Liver (tissue), 9 donors: ENCODE data around the gene RNF111. TPM values are rescaled to one million over a fixed set of nuclear protein-coding genes. Genes with fewer than 3 reads are reported as not detected.
"Not testable (repeated sequence)": the region's sequence is repeated elsewhere in the genome, so short reads cannot be mapped to it uniquely, and the experiment has no call there.

ENCODE experiments used
- DNase-seq: peaks from one replicate; pipeline ENCODE4 v3.0.0-alpha.2; 2017; ENCODE audit warnings: low spot score
- H3K27ac ChIP-seq, 2 donors: one replicate each; pipeline ENCODE4 v1.7.0; 2013; ENCODE audit warnings: inconsistent platforms in 2 of 2, low read length in 2 of 2, control low read depth in 1 of 2, low read depth in 1 of 2, mild to moderate bottlenecking in 1 of 2
- H3K27me3 ChIP-seq, 4 donors: one replicate each; pipeline versions ENCODE4 v1.6.1 to v1.7.0; 2013; ENCODE audit warnings: low read length in 3 of 4, inconsistent platforms in 1 of 4, mild to moderate bottlenecking in 1 of 4, moderate library complexity in 1 of 4; ENCODE audit not compliant: control insufficient read depth in 4 of 4, insufficient read depth in 4 of 4
- H3K36me3 ChIP-seq, 4 donors: one replicate each; pipeline versions ENCODE4 v1.6.1 to v1.7.0; 2013; ENCODE audit warnings: low read length in 3 of 4, mild to moderate bottlenecking in 3 of 4, low read depth in 1 of 4, moderate library complexity in 1 of 4; ENCODE audit not compliant: control insufficient read depth in 4 of 4, insufficient read depth in 3 of 4
- H3K4me1 ChIP-seq, 4 donors: one replicate each; pipeline versions ENCODE4 v1.6.1 to v1.7.0; 2013; ENCODE audit warnings: low read length in 3 of 4, mild to moderate bottlenecking in 3 of 4, moderate library complexity in 1 of 4; ENCODE audit not compliant: control insufficient read depth in 4 of 4, insufficient read depth in 4 of 4
- H3K4me3 ChIP-seq, 3 donors: one replicate each; pipeline versions ENCODE4 v1.6.1 to v1.7.0; 2013; ENCODE audit warnings: low read length in 3 of 3, control low read depth in 1 of 3, low read depth in 1 of 3, mild to moderate bottlenecking in 1 of 3
- H3K9ac ChIP-seq, 2 donors: one replicate each; pipeline ENCODE4 v1.7.0; 2013; ENCODE audit warnings: low read length in 2 of 2, mild to moderate bottlenecking in 2 of 2, moderate library complexity in 2 of 2, control low read depth in 1 of 2, low read depth in 1 of 2
- H3K9me3 ChIP-seq, 4 donors: one replicate each; pipeline versions ENCODE4 v1.6.1 to v1.7.0; 2013; ENCODE audit warnings: low read length in 3 of 4; ENCODE audit not compliant: control insufficient read depth in 4 of 4
- EGR1 ChIP-seq, 2 donors: IDR thresholded peaks; 2 replicates each; pipeline ENCODE4 v1.6.1; 2016 to 2018; ENCODE audit warnings: antibody characterized with exemption in 2 of 2, low read depth in 2 of 2
- FOXA1 ChIP-seq: IDR thresholded peaks from 2 replicates; pipeline ENCODE4 v1.6.1; 2016; ENCODE audit warnings: antibody characterized with exemption
- FOXA2 ChIP-seq: IDR thresholded peaks from 2 replicates; pipeline ENCODE4 v1.6.1; 2016; ENCODE audit warnings: antibody characterized with exemption
- GABPA ChIP-seq, 2 donors: IDR thresholded peaks in 1 of 2; conservative IDR thresholded peaks in 1 of 2; 2 replicates each; pipeline ENCODE4 v1.6.1; 2016; ENCODE audit warnings: antibody characterized with exemption in 2 of 2, mild to moderate bottlenecking in 1 of 2, moderate library complexity in 1 of 2
- HNF4A ChIP-seq, 2 donors: conservative IDR thresholded peaks; 2 replicates each; pipeline ENCODE4 v1.6.1; 2016; ENCODE audit warnings: antibody characterized with exemption in 2 of 2, mild to moderate bottlenecking in 2 of 2
- HNF4G ChIP-seq: IDR thresholded peaks from 2 replicates; pipeline ENCODE4 v1.6.1; 2016; ENCODE audit warnings: antibody characterized with exemption
- JUND ChIP-seq, 2 donors: IDR thresholded peaks; 2 replicates each; pipeline ENCODE4 v1.6.1; 2016; ENCODE audit warnings: antibody characterized with exemption in 2 of 2
- NR2F2 ChIP-seq: IDR thresholded peaks from 2 replicates; pipeline ENCODE4 v1.6.1; 2016; ENCODE audit warnings: antibody characterized with exemption
- RAD21 ChIP-seq, 2 donors: IDR thresholded peaks; 2 replicates each; pipeline ENCODE4 v1.6.1; 2016; ENCODE audit warnings: antibody characterized with exemption in 2 of 2, mild to moderate bottlenecking in 2 of 2
- SP1 ChIP-seq: IDR thresholded peaks from 2 replicates; pipeline ENCODE4 v1.6.1; 2018; ENCODE audit warnings: antibody characterized with exemption, mild to moderate bottlenecking
- TAF1 ChIP-seq: conservative IDR thresholded peaks from 2 replicates; pipeline ENCODE4 v1.6.1; 2016; ENCODE audit warnings: antibody characterized with exemption, mild to moderate bottlenecking
- YY1 ChIP-seq: IDR thresholded peaks from 2 replicates; pipeline ENCODE4 v1.6.1; 2016; ENCODE audit warnings: antibody characterized with exemption, mild to moderate bottlenecking
- WGBS: extraction: QIAGEN DNeasy Blood & Tissue Kit; methylation state at CpG from one replicate; pipeline ENCODE4 v1.1.7; 2013; 5-methylcytosine and 5-hydroxymethylcytosine counted together
- polyA plus RNA-seq, 2 donors: library from polyadenylated mRNA; stranded (reverse) in 1 of 2; unstranded in 1 of 2; fragments of 200-250 nt in 1 of 2; fragments of >200 nt in 1 of 2; fragmentation: Nextera tagmentation in 1 of 2; extraction: Ambion mirVana in 1 of 2; gene quantifications; one replicate each; pipeline versions ENCODE4 v1.2.1 to v1.2.3, GENCODE V29; 2013 to 2015
- total RNA-seq, 2 donors: library from RNA; depleted of rRNA; stranded (reverse); fragments of >200 nt; gene quantifications; one replicate each; pipeline ENCODE4 v1.2.3, GENCODE V29; 2014
- TF ChIP-seq, protein P1 (sequence below): fragments of 150-350 bp; IDR thresholded peaks from 2 replicates; pipeline ENCODE4 v1.5.1; 2017; ENCODE audit warnings: improper control_type of control experiment, low read depth, low read length; ENCODE audit not compliant: missing input control
- TF ChIP-seq, protein P2 (sequence below): IDR thresholded peaks from 2 replicates; pipeline ENCODE4 v1.6.1; 2016; ENCODE audit warnings: antibody characterized with exemption
- TF ChIP-seq, protein P3 (sequence below): IDR thresholded peaks from 2 replicates; pipeline ENCODE4 v1.6.1; 2016; ENCODE audit warnings: antibody characterized with exemption, mild to moderate bottlenecking
- TF ChIP-seq, protein P4 (sequence below): IDR thresholded peaks from 2 replicates; pipeline ENCODE4 v1.6.1; 2016; ENCODE audit warnings: antibody characterized with exemption
- donor health status: healthy.
- donor health status: healthy.
- donor health status: healthy.
- donor health status: healthy.
- donor health status: healthy.

The RNF111 gene
- total and polyA plus RNA-seq, 4 donors: 5.1 to 16.9 (median 10.4) TPM

DNA sequence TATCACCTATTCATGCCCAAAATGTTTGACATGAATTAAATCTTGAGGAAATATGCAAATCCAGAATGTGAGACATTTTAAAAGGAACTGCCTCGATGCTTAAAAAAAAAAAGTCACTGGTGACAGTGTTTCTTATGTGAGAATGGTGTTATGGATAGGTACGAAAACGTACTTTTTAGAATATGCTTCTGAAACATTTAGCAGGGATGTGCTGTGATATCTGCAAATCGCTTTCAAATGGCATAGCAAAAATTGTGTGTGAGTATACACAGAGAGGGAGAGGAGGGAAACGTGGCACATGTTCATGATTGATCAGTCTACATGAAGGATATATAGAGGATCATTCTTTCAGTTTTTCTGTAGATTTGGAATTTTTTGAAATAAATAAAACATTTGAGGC lies 133.5 kb downstream of the RNF111 start:
- H3K27ac ChIP-seq: no peak overlapping the region
- H3K9ac ChIP-seq: no peak overlapping the region
- no peak for DNase-seq
- H3K4me3 ChIP-seq: no peak overlapping the region
- H3K9me3 ChIP-seq: no peaks in the 10 kb centered on the region
- H3K36me3 ChIP-seq: no peaks in the 10 kb centered on the region
- TF ChIP-seq RAD21 (IDR thresholded peaks at IDR 0.05): no peak
- no peak for TF ChIP-seq HNF4G
- no peak for TF ChIP-seq EGR1 (IDR thresholded peaks at IDR 0.05; ENCODE audit: low read depth in 2 of 2)
- TF ChIP-seq, protein P1, sequence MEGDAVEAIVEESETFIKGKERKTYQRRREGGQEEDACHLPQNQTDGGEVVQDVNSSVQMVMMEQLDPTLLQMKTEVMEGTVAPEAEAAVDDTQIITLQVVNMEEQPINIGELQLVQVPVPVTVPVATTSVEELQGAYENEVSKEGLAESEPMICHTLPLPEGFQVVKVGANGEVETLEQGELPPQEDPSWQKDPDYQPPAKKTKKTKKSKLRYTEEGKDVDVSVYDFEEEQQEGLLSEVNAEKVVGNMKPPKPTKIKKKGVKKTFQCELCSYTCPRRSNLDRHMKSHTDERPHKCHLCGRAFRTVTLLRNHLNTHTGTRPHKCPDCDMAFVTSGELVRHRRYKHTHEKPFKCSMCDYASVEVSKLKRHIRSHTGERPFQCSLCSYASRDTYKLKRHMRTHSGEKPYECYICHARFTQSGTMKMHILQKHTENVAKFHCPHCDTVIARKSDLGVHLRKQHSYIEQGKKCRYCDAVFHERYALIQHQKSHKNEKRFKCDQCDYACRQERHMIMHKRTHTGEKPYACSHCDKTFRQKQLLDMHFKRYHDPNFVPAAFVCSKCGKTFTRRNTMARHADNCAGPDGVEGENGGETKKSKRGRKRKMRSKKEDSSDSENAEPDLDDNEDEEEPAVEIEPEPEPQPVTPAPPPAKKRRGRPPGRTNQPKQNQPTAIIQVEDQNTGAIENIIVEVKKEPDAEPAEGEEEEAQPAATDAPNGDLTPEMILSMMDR: no peak
- TF ChIP-seq GABPA (IDR thresholded peaks at IDR 0.05 in 1 of 2, conservative IDR thresholded peaks at IDR 0.05 in 1 of 2): no peak
- TF ChIP-seq YY1: no peak
- TF ChIP-seq JUND (IDR thresholded peaks at IDR 0.05): no peak
- TF ChIP-seq, protein P2, sequence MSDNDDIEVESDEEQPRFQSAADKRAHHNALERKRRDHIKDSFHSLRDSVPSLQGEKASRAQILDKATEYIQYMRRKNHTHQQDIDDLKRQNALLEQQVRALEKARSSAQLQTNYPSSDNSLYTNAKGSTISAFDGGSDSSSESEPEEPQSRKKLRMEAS: no peak
- no peak for TF ChIP-seq FOXA2
- WGBS: 96% methylated on average over 5 of the region's 5 CpGs
- no peaks in the 10 kb centered on the region for H3K4me1 ChIP-seq
- no peaks in the 10 kb centered on the region for H3K27me3 ChIP-seq

DNA sequence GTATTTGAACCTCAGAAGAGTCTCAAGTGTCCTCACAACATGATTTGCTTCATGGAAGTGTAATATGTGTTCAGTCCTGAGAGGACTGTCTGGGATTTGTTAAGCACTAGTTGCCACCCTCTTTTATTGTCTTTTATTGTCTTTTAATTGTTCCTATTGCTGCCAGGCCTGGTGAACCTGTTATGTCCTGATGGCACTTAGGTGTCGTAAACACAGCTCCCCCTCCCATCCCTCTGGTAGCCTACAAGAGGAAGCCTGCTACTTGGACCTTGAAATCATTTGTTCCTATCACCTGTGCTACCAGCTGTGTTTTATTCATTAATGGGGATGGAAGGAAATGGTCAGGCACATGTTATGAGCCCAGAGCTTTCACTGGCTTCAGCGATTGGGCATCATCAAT lies 136.8 kb downstream of the RNF111 start:
- Histone ChIP-seq H3K27me3 (no peaks in the 10 kb centered on the region), H3K4me1 (no peaks in the 10 kb centered on the region), H3K27ac (no peak overlapping the region), H3K9ac (no peak overlapping the region), H3K36me3 (no peaks in the 10 kb centered on the region), H3K4me3 (no peak overlapping the region), H3K9me3 (peaks cover 0 to 4% (median 0%) of the 10 kb centered on the region in 4 donors)
- no peak for DNase-seq
- 87% methylated on average over 2 of the region's 2 CpGs for WGBS
- TF ChIP-seq FOXA1: no peak
- TF ChIP-seq, protein P2: no peak
- no peak for TF ChIP-seq HNF4A (conservative IDR thresholded peaks at IDR 0.05)
- TF ChIP-seq, protein P1: no peak
- TF ChIP-seq RAD21 (IDR thresholded peaks at IDR 0.05): no peak
- TF ChIP-seq YY1: no peak
- TF ChIP-seq NR2F2: no peak
- no peak for TF ChIP-seq SP1
- TF ChIP-seq TAF1: no peak
- no peak for TF ChIP-seq EGR1 (IDR thresholded peaks at IDR 0.05; ENCODE audit: low read depth in 2 of 2)
- no peak for TF ChIP-seq JUND (IDR thresholded peaks at IDR 0.05)
- TF ChIP-seq, protein P3, sequence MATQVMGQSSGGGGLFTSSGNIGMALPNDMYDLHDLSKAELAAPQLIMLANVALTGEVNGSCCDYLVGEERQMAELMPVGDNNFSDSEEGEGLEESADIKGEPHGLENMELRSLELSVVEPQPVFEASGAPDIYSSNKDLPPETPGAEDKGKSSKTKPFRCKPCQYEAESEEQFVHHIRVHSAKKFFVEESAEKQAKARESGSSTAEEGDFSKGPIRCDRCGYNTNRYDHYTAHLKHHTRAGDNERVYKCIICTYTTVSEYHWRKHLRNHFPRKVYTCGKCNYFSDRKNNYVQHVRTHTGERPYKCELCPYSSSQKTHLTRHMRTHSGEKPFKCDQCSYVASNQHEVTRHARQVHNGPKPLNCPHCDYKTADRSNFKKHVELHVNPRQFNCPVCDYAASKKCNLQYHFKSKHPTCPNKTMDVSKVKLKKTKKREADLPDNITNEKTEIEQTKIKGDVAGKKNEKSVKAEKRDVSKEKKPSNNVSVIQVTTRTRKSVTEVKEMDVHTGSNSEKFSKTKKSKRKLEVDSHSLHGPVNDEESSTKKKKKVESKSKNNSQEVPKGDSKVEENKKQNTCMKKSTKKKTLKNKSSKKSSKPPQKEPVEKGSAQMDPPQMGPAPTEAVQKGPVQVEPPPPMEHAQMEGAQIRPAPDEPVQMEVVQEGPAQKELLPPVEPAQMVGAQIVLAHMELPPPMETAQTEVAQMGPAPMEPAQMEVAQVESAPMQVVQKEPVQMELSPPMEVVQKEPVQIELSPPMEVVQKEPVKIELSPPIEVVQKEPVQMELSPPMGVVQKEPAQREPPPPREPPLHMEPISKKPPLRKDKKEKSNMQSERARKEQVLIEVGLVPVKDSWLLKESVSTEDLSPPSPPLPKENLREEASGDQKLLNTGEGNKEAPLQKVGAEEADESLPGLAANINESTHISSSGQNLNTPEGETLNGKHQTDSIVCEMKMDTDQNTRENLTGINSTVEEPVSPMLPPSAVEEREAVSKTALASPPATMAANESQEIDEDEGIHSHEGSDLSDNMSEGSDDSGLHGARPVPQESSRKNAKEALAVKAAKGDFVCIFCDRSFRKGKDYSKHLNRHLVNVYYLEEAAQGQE: no peak
- TF ChIP-seq FOXA2: no peak
- TF ChIP-seq, protein P4, sequence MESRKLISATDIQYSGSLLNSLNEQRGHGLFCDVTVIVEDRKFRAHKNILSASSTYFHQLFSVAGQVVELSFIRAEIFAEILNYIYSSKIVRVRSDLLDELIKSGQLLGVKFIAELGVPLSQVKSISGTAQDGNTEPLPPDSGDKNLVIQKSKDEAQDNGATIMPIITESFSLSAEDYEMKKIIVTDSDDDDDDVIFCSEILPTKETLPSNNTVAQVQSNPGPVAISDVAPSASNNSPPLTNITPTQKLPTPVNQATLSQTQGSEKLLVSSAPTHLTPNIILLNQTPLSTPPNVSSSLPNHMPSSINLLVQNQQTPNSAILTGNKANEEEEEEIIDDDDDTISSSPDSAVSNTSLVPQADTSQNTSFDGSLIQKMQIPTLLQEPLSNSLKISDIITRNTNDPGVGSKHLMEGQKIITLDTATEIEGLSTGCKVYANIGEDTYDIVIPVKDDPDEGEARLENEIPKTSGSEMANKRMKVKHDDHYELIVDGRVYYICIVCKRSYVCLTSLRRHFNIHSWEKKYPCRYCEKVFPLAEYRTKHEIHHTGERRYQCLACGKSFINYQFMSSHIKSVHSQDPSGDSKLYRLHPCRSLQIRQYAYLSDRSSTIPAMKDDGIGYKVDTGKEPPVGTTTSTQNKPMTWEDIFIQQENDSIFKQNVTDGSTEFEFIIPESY: no peak

DNA sequence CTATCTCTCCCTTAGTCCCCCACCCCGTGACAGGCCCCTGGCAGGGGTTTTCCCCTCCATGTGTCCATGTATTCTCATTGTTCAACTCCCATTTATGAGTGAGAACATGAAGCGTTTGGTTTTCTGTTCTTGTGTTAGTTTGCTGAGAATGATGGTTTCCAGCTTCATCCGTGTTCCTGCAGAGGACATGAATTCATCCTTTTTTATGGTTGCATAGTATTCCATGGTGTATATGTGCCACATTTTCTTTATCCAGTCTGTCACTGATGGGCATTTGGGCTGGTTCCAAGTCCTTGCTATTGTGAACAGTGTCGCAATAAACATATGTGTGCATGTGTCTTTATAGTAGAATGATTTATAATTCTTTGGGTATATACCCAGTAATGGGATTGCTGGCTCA lies 138.2 kb downstream of the RNF111 start:
- 97% methylated on average over 4 of the region's 4 CpGs for WGBS
- H3K4me1 ChIP-seq: not testable (repeated sequence)

More for the DNA sequence above, 138.2 kb downstream of the RNF111 start:
- H3K9me3 ChIP-seq, H3K27ac ChIP-seq, H3K4me3 ChIP-seq, H3K27me3 ChIP-seq, DNase-seq, H3K36me3 ChIP-seq, H3K9ac ChIP-seq: not testable (repeated sequence)
